NCI-H2081 treated with DMSO at 0.1 percent for 48 hours (cell line): Measurements from ENCODE around the gene WDR64.
"Not testable (repeated sequence)": the region's sequence is repeated elsewhere in the genome, so short reads cannot be mapped to it uniquely, and the experiment has no call there.

ENCODE experiments used
- DNase-seq: peaks from one replicate; lab custom pipeline; 2025; lab: John Stamatoyannopoulos, UW

The WDR64 gene

DNA sequence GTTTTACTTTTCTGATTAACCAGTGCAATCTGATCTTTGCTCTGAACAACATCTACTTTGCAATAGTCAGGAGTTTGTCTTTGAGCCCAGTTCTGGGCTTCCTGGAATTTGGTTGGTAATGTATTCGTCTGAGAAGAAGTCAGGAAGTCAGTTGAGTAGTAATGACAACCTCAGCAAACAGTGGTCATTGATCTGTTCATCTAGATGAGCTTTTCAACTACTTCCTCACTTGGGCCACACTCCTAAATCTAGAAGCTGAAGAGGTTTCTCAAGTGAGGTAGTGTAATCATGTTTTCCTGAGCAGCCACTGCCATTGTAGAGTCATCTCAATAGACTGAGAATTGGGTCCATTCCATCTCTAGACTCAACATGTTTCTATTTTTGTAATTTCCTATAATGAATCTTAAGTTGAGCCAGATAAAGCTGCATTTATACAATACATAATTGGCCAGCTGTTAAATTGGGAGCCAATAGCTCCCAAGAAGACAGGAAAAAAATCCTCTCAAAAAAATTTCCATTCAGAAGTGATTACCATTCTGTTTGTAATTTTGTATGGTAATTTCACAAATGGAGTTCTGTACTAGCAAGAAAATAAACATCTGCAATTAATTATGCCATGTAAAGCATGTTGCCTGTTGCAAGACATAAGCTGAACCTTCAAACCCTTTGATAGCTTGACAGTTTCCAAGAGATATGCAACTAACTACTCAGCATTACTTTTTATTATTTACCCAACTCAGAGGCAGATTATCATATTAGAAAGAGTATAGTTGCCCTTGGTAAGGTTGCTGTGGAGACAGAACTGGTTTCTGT lies 49.6 kb downstream of the WDR64 start:
- no peak for DNase-seq

DNA sequence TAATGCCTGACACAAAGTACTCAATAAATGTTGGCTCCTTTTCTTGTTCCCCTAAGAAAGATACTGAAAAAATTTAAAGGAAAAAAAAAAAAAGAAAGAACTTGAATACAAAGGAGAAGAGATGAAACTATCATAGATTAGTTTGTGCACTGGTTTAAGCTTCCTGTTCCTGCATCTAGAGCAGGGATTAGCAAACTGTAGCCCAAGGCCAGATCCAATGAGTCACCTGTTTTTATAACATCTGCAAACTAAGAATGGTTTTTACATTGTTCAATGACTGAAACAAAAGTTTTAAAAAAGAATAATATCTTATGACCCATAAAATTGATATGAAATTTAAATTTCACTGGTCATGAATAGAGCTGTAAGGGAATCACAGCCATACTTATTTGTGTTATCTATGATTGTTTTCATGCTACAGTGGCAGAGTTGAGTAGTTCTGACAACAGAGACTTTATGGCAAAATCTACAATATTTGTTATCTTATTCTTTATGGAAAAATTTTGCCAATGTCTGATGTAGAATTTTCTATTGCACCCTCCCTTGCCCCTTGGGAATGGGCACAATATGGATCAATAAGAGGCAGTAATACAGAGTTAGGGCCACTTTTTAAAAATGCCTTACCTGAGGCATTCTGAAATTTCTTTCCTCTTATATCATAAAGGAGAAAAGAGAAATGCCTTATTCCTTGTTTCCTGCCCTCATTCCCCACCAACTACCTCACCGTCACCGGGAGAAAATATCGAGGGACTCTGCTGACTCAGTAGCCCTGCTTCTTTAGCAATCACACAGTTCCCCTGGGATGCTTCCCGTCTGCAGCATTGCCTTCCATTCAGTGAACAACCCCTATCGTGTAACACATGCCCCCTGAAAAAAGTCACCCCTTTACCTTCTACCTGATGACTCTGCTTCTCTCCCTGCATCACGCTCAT lies 50.6 kb downstream of the WDR64 start:
- no peak for DNase-seq

DNA sequence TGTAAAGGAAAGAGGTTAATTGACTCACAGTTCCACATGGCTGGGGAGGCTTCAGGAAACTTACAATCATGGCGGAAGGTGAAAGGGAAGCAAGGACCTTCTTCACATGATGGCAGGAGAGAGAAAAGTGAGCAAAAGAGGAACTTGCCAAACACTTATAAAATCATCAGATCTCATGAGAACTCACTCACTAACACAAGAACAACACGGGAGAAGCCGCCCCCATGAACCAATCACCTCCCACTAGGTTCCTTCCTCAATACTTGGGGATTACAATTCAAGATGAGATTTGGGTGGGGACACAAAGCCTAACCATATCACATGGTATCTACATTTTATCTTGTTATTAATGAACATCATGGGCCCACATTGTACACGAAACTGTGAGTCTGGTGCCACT lies 51.7 kb downstream of the WDR64 start:
- DNase-seq = not testable (repeated sequence)

DNA sequence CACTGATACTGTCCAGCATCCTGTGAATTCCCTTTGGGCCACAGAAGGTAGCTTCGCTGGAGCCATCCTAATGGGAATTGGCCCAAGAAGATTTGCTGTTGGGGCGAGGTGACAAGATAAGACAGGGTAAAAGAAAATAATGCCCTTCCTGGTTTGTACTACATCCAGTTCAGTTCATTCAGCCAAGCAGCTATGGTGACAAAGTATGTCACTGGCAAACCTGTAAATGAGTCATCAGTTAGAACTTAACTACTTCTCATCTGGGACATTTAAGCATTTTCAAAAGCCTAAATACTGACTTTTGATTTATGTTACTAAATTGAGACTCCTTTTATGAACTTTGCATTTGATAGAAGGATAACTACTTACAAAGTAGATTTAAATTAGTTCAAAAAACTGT lies 54.2 kb downstream of the WDR64 start:
- DNase-seq = no peak

- no peak for DNase-seq
Observed at GRCh38 chr1:241706967-241707366, 54.9 kb downstream of the WDR64 start.

DNA sequence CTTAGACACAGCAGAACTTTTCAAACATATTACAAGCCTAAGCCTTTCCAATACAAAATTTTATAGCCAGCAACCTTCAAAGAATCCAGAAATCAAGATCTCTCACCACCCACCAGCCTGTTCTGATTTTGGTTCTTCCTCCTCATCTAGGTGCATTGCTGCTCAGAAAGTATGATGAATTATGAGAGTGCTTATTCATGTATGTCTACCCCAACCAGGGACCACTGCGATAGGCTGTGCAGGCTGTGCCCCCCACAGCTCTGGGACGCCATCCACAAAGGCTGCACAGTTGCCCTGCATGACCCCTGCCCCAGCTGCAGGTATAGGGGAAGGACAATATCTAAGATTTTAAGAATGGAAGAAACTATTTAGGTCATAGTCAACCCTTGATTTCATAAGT lies 55.4 kb downstream of the WDR64 start:
- no peak for DNase-seq

DNA sequence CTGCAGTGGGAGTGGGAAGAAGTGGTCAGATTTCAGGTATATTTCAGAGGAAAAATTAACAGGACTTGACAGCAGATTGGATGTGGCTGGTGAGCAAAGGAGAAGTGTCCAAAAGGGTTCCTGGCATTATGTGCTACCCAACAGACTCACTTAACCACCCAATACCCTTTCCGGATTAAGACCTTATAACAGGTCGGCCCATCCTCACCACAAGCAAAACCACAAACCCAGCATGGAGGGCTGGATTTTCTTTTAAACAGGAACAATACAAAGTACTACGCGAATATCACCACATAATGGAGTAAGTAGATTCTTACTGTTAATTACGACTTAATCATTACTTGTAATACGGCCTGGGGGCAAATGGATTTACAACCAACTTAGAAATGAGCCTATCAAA lies 59.2 kb downstream of the WDR64 start:
- no peak for DNase-seq

DNA sequence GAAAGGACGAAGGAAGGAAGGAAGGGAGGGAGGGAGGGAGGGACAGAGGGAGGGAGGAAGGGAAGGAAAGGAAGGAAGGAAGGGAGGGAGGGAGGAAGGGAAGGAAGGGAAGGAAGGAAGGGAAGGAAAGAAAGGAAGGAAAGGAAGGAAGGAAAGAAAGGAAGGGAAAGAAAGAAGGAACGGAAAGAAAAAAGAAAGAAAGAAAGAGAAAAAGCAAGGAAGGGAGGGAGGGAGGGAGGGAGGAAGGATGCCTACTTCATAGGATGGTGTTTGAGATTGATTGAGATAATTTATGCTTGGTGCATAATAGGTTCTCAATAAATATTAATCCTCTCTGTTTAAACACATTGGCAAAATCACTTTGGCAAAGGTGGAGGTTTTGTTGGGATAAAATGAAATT lies 61.2 kb downstream of the WDR64 start:
- no peak for DNase-seq

DNA sequence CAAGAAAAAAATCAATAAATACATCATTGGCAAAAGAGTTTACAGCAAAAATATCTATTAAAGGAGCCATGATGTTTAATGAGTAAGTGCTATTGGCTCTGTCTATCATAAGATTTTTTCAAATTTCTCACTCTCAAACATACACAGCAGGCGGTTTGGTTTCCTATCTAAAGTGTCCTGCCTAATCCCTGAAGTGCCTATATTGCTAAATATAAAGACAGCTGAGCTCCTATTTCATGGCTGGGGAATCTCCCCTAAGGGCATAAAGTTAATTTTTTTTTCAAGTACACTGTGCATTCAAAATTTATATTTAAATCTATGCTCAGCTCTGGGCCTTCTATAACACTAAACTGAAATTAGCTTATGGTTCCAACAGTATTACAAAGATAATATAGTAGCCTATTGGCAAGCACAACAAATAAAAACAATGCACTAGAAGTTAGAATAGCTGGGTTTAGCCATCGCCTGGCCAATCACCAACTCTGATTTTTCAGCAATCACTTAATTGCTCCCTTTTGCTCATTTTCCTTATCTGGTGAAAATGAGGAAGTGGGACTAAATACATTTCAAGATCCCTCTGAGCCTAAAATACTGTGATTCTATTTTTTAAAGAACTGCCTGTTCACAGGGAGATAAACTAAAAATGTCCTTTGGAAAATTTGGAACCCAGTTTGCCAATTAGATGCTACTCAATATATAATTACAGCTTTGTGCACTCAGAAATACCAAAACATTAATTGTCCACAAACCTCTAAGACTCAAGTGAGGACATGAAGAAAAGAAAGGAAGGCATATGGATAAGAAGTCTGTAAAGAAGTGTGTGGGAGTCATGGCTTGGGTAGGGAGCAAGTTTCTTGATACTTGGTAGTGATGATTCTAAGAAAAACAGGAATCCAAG lies 62.5 kb downstream of the WDR64 start:
- no peak for DNase-seq

DNA sequence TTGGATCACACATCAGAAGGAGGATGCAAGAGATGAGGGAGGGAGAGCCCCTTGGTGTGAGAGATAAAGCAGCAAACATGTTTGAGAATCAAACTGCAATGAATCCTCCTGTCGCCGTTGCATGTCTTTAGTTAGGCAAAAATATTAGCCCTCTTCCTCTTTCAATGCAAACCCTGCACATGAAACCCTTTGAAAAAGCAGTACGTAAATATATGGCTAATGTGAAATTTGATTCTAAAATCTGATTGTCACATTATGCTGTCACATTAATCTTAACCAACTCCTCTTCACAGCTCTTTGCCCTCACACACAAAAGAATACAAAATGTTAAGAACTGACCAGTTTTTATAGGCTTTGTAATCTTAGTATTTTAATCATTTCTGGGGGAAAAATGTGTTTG lies 63.4 kb downstream of the WDR64 start:
- no peak for DNase-seq

GRCh38 chr1:241715956-241716355 lies 63.9 kb downstream of the WDR64 start:
- DNase-seq = no peak

DNA sequence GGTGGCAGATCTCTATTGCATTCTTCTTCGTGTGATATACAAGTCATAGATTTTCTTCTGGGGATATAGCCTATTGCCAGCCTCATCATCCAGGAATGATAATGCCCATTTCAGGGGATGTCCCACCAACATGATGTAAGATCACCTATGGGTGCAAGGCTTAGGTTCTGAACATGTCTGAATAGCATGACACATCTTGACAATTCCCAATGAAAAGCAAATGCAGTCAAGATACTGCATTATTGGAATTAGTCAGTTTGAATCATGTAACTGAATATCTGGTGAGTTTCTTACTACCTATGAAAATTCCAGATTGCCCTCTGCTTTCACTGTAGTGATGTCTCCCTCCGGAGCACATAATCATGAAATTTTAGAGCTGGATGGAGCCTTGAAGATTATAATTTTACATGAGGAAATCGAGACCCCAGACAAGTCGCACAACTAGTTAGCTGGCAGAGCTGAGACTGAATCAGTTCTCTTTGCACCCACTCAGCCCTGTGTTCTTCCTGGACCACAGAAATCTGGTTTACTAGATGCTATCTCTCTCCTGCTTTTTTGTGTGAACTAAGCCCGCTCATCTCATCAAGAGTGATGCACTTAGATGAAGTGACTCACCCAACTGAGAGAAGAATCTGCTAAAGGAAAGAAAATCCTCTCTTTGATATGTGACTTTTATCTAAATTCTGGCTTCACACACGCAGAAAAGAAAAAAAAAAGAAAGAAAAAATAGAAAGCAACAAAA lies 65.0 kb downstream of the WDR64 start:
- DNase-seq = no peak

DNA sequence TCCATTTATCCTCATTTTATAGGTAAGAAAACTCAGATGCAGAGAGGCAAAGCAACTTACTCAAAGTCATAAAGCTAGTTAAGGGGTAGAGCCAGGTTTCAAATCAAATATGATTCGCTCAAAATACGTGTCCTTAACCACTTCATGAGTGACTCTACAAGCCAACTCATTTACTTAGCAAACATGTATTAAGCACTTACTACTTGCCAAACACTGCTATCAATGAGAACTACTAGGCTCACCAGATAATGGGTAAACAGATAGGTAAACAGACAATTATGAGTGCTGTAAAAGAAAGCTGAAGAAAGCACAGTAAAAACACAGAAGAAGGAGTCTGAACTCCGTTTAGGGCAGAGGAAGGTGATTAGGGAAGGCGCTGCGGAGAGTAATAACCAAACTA lies 65.9 kb downstream of the WDR64 start:
- DNase-seq = no peak

DNA sequence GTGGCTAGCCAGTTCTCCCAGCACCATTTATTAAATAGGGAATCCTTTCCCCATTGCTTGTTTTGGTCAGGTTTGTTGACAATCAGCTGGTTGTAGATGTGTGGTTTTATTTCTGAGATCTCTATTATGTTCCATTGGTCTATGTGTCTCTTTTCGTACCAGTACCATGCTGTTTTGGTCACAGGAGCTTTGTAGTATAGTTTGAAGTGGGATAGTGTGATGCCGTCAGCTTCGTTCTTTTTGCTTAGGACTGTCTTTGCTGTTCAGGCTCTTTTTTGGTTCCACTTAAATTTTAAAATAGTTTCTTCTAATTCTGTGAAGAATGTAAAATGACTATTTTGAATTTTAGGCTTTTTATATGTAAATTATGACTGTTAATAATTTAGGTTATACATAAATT lies 68.9 kb downstream of the WDR64 start:
- no peak for DNase-seq

GRCh38 chr1:241722947-241723346 lies 70.9 kb downstream of the WDR64 start:
- no peak for DNase-seq

- DNase-seq = no peak
Observed at GRCh38 chr1:241724741-241725356, 72.8 kb downstream of the WDR64 start.

- DNase-seq = no peak
Observed at GRCh38 chr1:241730031-241730430, 78.0 kb downstream of the WDR64 start.

- DNase-seq = no peak
Observed at GRCh38 chr1:241733899-241734298, 81.8 kb downstream of the WDR64 start.

- DNase-seq = no peak
Observed at GRCh38 chr1:241734533-241734932, 82.5 kb downstream of the WDR64 start.

DNA sequence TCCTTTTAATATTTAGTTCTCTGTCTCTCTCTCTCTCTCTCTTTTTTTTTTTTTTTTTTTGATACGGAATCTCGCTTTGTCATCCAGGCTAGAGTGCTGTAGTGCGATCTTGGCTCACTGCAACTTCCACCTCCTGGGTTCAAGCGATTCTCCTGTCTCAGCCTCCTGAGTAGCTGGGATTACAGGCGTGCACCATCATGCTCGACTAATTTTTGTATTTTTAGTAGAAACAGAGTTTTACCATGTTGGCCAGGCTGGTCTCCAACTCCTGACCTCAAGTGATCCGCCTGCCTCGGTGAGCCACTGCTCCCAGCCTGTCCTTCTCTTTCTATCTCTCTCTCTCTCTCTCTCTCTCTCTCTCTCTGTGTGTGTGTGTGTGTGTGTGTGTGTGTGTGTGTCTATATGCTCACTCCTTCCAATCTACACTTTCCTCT lies 83.4 kb downstream of the WDR64 start:
- DNase-seq = not testable (repeated sequence)

GRCh38 chr1:241736387-241736786 lies 84.3 kb downstream of the WDR64 start:
- DNase-seq = no peak
